ENCODE measurements around the gene UTF1.
"Not testable (repeated sequence)": the region's sequence is repeated elsewhere in the genome, so short reads cannot be mapped to it uniquely, and the experiment has no call there.

The UTF1 gene

DNA sequence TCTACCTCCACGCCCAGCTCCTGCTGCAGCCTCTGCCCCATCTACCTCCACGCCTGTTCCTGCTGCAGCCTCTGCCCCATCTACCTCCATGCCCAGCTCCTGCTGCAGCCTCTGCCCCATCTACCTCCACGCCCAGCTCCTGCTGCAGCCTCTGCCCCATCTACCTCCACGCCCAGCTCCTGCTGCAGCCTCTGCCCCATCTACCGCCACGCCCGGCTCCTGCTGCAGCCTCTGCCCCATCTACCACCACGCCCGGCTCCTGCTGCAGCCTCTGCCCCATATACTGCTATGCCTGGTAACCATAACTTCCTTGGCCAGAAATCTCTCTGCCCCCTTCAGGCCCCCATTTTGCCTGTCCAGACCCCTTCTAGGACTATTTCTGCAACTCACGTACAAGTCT is 35.0 kb downstream of the UTF1 start:
- DNase-seq (ENCODE audit: low read depth) = not testable (repeated sequence)

- no peak for DNase-seq (ENCODE audit: low read depth)
These were observed 36.2 kb downstream of the UTF1 start for GRCh38 chr10:133266056-133266795.

DNA sequence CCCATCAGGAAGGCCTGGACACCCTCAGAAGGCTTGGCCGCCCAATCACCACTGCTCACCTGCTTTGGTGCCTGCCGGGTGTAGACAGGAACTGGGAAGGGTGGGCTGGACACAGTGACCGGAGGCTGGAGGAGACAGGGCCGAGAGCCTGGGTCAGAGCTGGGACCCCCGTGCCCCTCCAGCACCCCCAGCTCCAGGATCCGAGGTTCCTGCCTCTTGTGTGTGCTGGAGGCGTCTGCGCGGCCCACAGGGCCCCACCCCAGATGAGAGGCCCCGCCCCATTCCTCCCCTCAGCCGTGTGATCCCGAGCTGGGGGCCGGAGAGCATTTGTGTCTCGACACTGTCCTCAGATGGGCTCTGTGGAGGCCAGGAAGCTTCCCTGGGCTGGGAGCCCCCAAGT is 37.3 kb downstream of the UTF1 start:
- no peak for DNase-seq (ENCODE audit: low read depth)

DNA sequence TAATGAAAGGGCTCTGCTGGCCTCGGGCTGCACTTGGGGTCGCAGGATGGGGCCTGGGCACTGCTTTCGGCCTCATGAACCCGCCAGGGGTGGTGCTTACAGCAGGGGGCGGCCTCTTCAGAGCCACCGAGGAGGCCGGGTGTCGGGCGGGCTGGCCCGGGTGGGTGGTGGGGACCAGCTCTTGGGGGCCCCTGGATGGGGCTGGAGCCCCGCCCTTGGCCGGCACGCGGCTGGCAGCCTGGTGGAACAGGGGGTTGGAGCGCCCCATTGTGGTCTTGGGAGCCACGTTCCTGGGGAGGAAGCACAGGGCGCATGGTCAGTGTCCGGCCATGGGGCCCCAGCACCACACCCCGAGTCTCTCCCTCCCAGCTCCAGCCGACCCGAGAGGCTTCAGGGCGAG is 37.8 kb downstream of the UTF1 start:
- DNase-seq (ENCODE audit: low read depth) = no peak

- DNase-seq (ENCODE audit: low read depth) = no peak
These were observed 38.5 kb downstream of the UTF1 start for GRCh38 chr10:133268532-133268931.

- no peak for DNase-seq (ENCODE audit: low read depth)
These were observed 39.4 kb downstream of the UTF1 start for GRCh38 chr10:133269367-133269766.

GRCh38 chr10:133270204-133270603 is 40.2 kb downstream of the UTF1 start:
- DNase-seq (ENCODE audit: low read depth) = no peak

DNA sequence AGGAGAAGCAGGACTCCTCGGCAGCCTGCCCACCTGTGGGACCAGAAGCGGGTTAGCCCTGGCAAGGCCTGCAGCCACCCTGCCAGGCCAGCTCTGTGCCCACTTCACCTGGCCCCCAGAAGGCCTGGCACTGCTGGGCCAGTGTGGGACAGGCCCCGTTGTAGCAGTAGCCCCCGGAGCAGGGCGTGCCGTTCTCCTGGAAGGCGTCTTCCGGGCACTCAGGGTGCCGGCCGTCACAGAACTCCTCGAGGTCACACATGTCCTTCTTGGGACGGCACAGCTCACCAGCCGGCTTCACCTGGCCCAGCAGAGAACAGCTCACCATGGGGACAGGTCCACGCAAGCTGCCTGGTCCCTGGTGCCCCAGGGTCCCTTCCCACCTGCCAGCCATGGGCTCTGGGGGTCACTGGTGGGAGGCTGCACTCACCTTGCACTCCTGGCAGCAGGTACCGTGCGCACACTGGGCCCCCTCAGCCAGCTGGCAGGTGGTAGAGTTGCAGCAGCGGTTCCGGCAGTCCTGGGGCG is 40.8 kb downstream of the UTF1 start:
- DNase-seq (ENCODE audit: low read depth) = no peak

DNA sequence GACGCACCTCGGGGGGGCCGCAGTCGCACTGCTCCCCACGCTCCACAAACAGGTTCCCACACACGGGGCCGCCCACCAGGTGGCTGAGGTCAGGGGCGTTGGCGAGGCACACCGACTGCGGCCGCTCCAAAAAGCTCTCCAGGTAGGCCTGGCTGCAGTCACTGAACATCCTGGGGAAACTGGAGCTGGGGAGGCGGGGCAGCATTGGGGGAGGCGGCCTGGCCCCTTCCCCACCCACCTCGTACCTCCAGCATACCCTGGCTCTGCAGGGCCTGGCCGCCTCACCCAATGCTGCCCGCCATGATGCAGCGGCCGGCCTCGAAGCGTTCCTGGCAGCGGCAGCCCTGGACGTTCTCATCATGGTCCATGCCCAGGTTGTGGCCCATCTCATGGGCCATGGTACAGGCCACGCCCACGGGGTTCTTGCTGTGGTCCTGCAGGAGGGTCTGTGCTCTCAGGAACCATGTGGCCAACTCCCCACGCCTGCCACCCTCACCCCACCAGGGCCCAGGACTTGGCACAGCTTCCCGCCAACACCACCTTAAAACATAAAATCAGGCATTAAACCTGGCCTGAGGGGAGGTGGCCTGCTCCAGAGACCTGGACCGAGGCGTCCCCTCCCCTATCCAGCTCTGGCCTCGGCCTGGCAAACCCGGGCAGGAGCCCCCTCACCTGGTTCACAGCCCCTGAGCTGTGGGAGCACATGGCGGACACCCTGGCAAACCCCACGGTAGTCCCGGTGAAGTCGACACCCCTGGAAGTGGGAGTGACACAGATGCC is 41.7 kb downstream of the UTF1 start:
- no peak for DNase-seq (ENCODE audit: low read depth)

GRCh38 chr10:133272301-133272963 is 42.4 kb downstream of the UTF1 start:
- no peak for DNase-seq (ENCODE audit: low read depth)

DNA sequence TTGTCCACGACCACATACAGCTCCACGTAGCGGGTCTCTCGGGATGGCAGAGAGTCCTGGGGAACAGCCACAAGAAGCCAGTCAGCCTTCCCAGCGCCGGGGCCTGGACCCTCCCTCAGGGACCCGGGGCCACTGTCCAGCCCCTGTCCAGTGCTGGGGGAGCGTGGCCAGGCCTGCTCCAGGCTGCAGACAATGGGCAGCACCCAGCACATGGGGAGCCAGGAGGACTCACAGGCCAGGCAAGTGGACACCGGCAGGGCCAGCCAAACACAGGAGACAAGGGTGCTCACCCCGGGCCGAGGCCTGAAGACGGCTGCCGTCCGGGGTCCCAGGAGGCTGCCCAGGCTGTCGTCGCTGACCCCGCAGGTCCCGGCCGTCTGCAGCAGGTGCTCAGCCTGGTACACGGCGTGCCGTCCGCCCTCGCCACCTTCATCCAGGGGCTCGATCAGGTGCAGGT is 43.0 kb downstream of the UTF1 start:
- no peak for DNase-seq (ENCODE audit: low read depth)

- DNase-seq (ENCODE audit: low read depth) = no peak
These were observed 43.6 kb downstream of the UTF1 start for GRCh38 chr10:133273534-133274143.

DNA sequence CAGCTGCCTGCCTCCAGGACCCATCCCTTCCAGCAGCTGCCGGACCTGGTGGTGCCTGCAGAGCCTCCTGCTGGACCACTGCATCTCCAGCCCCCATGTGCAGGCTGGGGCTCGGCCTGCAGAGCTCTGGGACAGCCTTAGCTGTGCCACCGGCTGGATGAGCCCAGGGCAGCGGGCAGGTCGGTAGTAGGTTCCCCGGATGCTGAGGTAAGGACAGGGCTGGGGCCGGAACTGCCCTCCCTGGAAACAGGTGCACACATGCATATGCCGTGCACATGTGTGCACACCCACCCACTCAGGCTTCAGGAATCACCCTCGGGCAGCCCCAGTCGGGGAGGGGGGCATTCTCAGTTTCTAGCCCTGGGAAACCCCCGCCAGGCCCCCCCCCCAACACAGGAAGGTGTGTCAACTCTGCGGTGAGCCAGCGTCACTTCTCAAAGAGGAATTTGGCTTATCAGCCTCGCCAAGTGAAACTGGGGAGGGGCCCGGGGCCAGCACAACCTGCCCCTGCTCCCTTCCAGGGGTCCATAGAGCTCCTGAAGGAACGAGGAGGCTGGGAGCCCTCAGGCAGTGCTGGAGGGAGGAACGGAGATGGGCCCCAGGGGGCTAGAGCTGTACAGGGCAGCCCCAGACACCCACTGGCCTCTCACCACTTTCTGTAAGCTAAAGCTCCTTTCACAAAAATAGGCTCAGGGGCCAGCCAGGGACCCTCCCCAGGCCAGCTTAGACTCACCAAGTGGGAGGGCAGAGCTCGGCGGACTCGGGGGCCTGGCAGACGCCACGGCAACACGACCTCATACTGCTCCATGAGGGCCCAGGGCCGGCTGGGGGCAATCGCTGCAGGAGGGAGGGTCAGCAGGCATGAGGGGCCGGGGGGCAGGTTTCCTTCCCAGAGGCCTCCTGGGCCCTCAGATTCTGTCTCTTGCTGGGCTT is 45.0 kb downstream of the UTF1 start:
- DNase-seq (ENCODE audit: low read depth) = peak; percentile 62

- peak; percentile 47 for DNase-seq (ENCODE audit: low read depth)
These were observed 45.7 kb downstream of the UTF1 start for GRCh38 chr10:133275684-133276092.

DNA sequence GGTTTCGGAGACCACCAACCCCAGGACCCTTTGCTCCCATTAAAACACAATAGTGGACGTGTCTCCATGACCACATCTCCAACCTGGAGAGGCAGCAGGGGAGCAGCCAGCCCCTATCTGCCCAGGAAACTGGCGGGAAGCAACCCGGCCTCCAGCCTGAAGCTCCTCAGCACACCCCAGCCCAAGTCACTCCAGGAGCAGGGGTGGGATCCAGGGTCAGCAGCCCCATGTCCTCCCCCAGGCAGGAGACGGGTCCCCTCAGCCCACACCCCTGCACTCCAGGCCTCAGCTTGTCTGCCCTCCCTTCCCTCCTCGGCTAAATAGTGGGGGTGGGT is 46.0 kb downstream of the UTF1 start:
- no peak for DNase-seq (ENCODE audit: low read depth)

- peak; percentile 62 for DNase-seq (ENCODE audit: low read depth)
These were observed 46.6 kb downstream of the UTF1 start, which contains the start of gene ADAM8 for GRCh38 chr10:133276435-133277201. TSS of gene ADAM8 (minus strand) at chr10:133276868. CDS start at chr10:133276817, 51 bp downstream.

GRCh38 chr10:133277277-133277992 is 47.4 kb downstream of the UTF1 start:
- no peak for DNase-seq (ENCODE audit: low read depth)

GRCh38 chr10:133277993-133278576 is 48.1 kb downstream of the UTF1 start:
- DNase-seq (ENCODE audit: low read depth) = no peak

DNA sequence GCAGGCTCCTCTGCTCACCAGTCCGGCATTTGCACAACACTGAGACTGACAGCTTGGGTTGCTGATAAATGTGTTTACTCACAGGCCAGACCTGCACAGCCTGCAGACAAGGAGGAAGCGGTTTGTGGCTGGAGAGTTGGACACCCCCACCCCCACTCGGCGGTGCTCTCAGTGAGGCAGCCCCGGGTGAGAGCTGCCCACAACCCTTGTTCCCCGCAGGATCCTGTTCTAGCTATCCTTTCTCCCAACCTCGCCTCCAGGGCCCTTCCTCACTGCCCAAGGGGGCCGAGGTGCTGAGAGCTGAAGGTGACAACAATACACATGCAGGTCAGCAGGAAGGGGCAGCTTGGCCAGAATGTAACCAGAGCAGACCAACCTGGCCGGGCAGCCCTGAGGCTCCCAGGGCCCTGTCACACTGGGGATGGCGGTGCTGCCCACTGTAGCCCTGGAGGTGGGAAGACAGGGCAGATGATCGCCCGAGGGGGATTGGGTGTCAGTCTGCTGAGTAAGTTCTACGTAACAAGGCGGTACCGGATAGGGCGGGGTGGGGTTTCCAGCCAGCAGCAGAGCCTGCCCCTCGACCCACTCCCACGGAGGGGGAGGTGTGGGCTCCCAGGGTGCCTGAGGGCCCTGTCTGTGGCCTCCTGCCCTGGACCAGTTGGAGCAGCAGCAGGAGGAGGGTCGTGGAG is 48.7 kb downstream of the UTF1 start:
- no peak for DNase-seq (ENCODE audit: low read depth)
